K562 (cell line): ENCODE results near the gene HSP90AA1. TPM values are rescaled to one million over a fixed set of nuclear protein-coding genes. Genes with fewer than 3 reads are reported as not detected.

Source experiments
- ATF3 ChIP-seq, 2 experiments: fragments of 450-650 bp in 1 of 2; sonication (generic) in 1 of 2; formaldehyde crosslinking in 1 of 2; IDR thresholded peaks in 1 of 2; conservative IDR thresholded peaks in 1 of 2; 2 replicates each; pipeline versions ENCODE4 v1.6.1 to v1.8.1; 2016 to 2023; ENCODE audit warnings: mild to moderate bottlenecking in 2 of 2, moderate library complexity in 2 of 2, inconsistent platforms in 1 of 2, missing genetic modification reagents in 1 of 2
- CBX3 ChIP-seq, 2 experiments: IDR thresholded peaks; 1 replicate in 1 of 2; 2 replicates in 1 of 2; pipeline ENCODE4 v1.6.1; 2012; ENCODE audit warnings: inconsistent platforms in 2 of 2, low read length in 2 of 2, borderline replicate concordance in 1 of 2, control low read depth in 1 of 2
- KDM2B ChIP-seq: fragments of 250-450 bp; sonication (Bioruptor Pico); IDR thresholded peaks from 2 replicates; pipeline ENCODE4 v1.8.0; 2021; ENCODE audit warnings: mild to moderate bottlenecking, moderate library complexity
- KDM5B ChIP-seq: fragments of 200-600 bp; sonication (generic); IDR thresholded peaks from 2 replicates; pipeline ENCODE4 v1.6.1; 2012; ENCODE audit warnings: low read depth, mild to moderate bottlenecking, moderate library complexity, low read length, control low read depth, inconsistent platforms; ENCODE audit not compliant: insufficient replicate concordance
- MEF2A ChIP-seq: IDR thresholded peaks from 2 replicates; pipeline ENCODE4 v1.6.1; 2011; ENCODE audit warnings: low read depth, mild to moderate bottlenecking, low read length, moderate library complexity; ENCODE audit not compliant: control insufficient read depth
- NR0B1 ChIP-seq: fragments of 450-650 bp; IDR thresholded peaks from one replicate; pipeline ENCODE4 v1.6.1; 2018; ENCODE audit warnings: mild to moderate bottlenecking, moderate library complexity; ENCODE audit not compliant: partially characterized antibody
- PREB ChIP-seq: sonication (generic); formaldehyde crosslinking; IDR thresholded peaks from 2 replicates; pipeline ENCODE4 v1.8.1; 2023; ENCODE audit warnings: mild to moderate bottlenecking, missing genetic modification reagents
- RAD21 ChIP-seq, 2 experiments: fragments of 250-450 bp in 1 of 2; fragments of 450-650 bp in 1 of 2; sonication (Bioruptor Pico) in 1 of 2; formaldehyde crosslinking in 1 of 2; IDR thresholded peaks in 1 of 2; conservative IDR thresholded peaks in 1 of 2; 2 replicates each; pipeline versions ENCODE4 v1.4.0 to v1.8.0; 2020 to 2022; ENCODE audit warnings: mild to moderate bottlenecking in 2 of 2, moderate library complexity in 1 of 2
- RBBP5 ChIP-seq: fragments of 200-600 bp; sonication (generic); IDR thresholded peaks from 2 replicates; pipeline ENCODE4 v1.6.1; 2012; ENCODE audit warnings: borderline replicate concordance, mild to moderate bottlenecking, low read length, control low read depth, inconsistent platforms; ENCODE audit not compliant: insufficient read depth, poor library complexity, severe bottlenecking
- SETDB1 ChIP-seq: IDR thresholded peaks from one replicate; pipeline ENCODE4 v1.6.1; 2012; ENCODE audit warnings: low read length, control low read depth, inconsistent platforms
- SMARCC2 ChIP-seq: fragments of 450-650 bp; IDR thresholded peaks from 2 replicates; pipeline ENCODE4 v1.6.1; 2017; ENCODE audit warnings: antibody characterized with exemption, moderate library complexity, mild to moderate bottlenecking, low read depth
- SPI1 ChIP-seq: IDR thresholded peaks from 2 replicates; pipeline ENCODE4 v1.6.1; 2011; ENCODE audit warnings: low read depth, low read length, control low read depth, borderline replicate concordance
- ZBTB1 ChIP-seq: sonication (generic); formaldehyde crosslinking; IDR thresholded peaks from 2 replicates; pipeline ENCODE4 v1.8.1; 2023; ENCODE audit warnings: missing genetic modification reagents, low read depth, mild to moderate bottlenecking, borderline replicate concordance
- ZNF134 ChIP-seq: fragments of 250-450 bp; sonication (Bioruptor Pico); conservative IDR thresholded peaks from 2 replicates; pipeline ENCODE4 v1.4.0; 2020
- ZNF253 ChIP-seq: fragments of 250-450 bp; sonication (Bioruptor Pico); conservative IDR thresholded peaks from 2 replicates; pipeline ENCODE4 v1.6.1; 2021; ENCODE audit warnings: mild to moderate bottlenecking
- ZNF707 ChIP-seq: fragments of 250-450 bp; sonication (Bioruptor Pico); conservative IDR thresholded peaks from 2 replicates; pipeline ENCODE4 v1.8.0; 2022; ENCODE audit warnings: inconsistent platforms, mild to moderate bottlenecking, moderate library complexity
- polyA plus RNA-seq, 8 experiments: library from polyadenylated mRNA; depleted of rRNA in 4 of 8; stranded (reverse) in 5 of 8; unstranded in 3 of 8; fragments of >200 nt; fragmentation: Nextera tagmentation in 2 of 8; fragmentation: Illumina TruSeq in 1 of 8; extraction: Ambion mirVana in 2 of 8; extraction: Trizol in 1 of 8; gene quantifications; 2 replicates each; pipeline versions ENCODE4 v1.2.1 to v1.2.3, GENCODE V29; 2011 to 2014; ENCODE audit warnings: inconsistent platforms in 1 of 8, missing spikeins in 1 of 8
- total RNA-seq, 7 experiments: library from RNA; depleted of rRNA in 6 of 7; stranded (reverse); fragments of >200 nt in 6 of 7; fragmentation: Illumina TruSeq in 2 of 7; extraction: Trizol in 2 of 7; gene quantifications; 2 replicates each; pipeline versions ENCODE4 v1.2.1 to v1.2.3, GENCODE V29; 2011 to 2021; ENCODE audit warnings: low replicate concordance in 1 of 7

HSP90AA1 gene
- total and polyA plus RNA-seq, 9 of the 15 experiments (the other 6 are each of a cell fraction or from before 2014, with no cell fraction given), result 377 to 1,731 (median 879) TPM

- TF ChIP-seq ZBTB1 (CRISPR knock-in tag), result no peak
- no peak for TF ChIP-seq ATF3 (IDR thresholded peaks at IDR 0.05)
- no peak for TF ChIP-seq ATF3 (CRISPR knock-in tag; conservative IDR thresholded peaks at IDR 0.05)
- no peak for TF ChIP-seq KDM2B (CRISPR knock-in tag)
- no peak for TF ChIP-seq NR0B1
- no peak for TF ChIP-seq ZNF253 (CRISPR knock-in tag)
- TF ChIP-seq KDM5B, result no peak
- no peak for TF ChIP-seq ZNF134 (CRISPR knock-in tag)
- peak; percentile 48 to 66 for TF ChIP-seq RAD21 (CRISPR knock-in tag; conservative IDR thresholded peaks at IDR 0.05 in 1 of 2, IDR thresholded peaks at IDR 0.05 in 1 of 2)
- no peak for TF ChIP-seq SETDB1
- TF ChIP-seq ZNF707, result no peak
- TF ChIP-seq SMARCC2, result no peak
- no peak for TF ChIP-seq SPI1
- TF ChIP-seq MEF2A, result no peak
- TF ChIP-seq CBX3 (IDR thresholded peaks at IDR 0.05; ENCODE audit: borderline replicate concordance in 1 of 2, low read length in 2 of 2), result no peak
- TF ChIP-seq PREB (CRISPR knock-in tag), result no peak
- TF ChIP-seq RBBP5, result no peak
Observed at GRCh38 chr14:102063109-102063807, 23.6 kb downstream of the HSP90AA1 start (continued).
